8988T (cell line): ENCODE data around the gene TCF12.
"Not testable (repeated sequence)": the region's sequence is repeated elsewhere in the genome, so short reads cannot be mapped to it uniquely, and the experiment has no call there.

ENCODE experiments used
- DNase-seq: peaks from one replicate; pipeline ENCODE4 v3.0.0; 2011

TCF12 gene

GRCh38 chr15:57146506-57147201 lies 228.2 kb downstream of the TCF12 start:
- DNase-seq: no peak

- no peak for DNase-seq
These were observed 229.2 kb downstream of the TCF12 start for GRCh38 chr15:57147621-57148020.

- no peak for DNase-seq
These were observed 229.8 kb downstream of the TCF12 start for GRCh38 chr15:57148262-57148661.

- no peak for DNase-seq
These were observed 230.8 kb downstream of the TCF12 start for GRCh38 chr15:57149196-57149595.

GRCh38 chr15:57150066-57150865 lies 231.8 kb downstream of the TCF12 start:
- no peak for DNase-seq

GRCh38 chr15:57150866-57151203 lies 232.4 kb downstream of the TCF12 start:
- DNase-seq: not testable (repeated sequence)

- no peak for DNase-seq
These were observed 233.7 kb downstream of the TCF12 start for GRCh38 chr15:57152133-57152532.

GRCh38 chr15:57152666-57153539 lies 234.5 kb downstream of the TCF12 start:
- no peak for DNase-seq

GRCh38 chr15:57156210-57156884 lies 237.9 kb downstream of the TCF12 start:
- DNase-seq: no peak

GRCh38 chr15:57158589-57158988 lies 240.1 kb downstream of the TCF12 start:
- no peak for DNase-seq

- DNase-seq: no peak
These were observed 240.7 kb downstream of the TCF12 start for GRCh38 chr15:57158997-57159668.

- DNase-seq: no peak
These were observed 241.3 kb downstream of the TCF12 start for GRCh38 chr15:57159767-57160166.

- no peak for DNase-seq
These were observed 242.5 kb downstream of the TCF12 start for GRCh38 chr15:57160823-57161560.

GRCh38 chr15:57164251-57164650 lies 245.8 kb downstream of the TCF12 start:
- not testable (repeated sequence) for DNase-seq

- DNase-seq: no peak
These were observed 247.5 kb downstream of the TCF12 start for GRCh38 chr15:57165992-57166391.

- no peak for DNase-seq
These were observed 249.5 kb downstream of the TCF12 start for GRCh38 chr15:57167821-57168395.

- DNase-seq: no peak
These were observed 251.2 kb downstream of the TCF12 start for GRCh38 chr15:57169643-57170042.

- DNase-seq: no peak
These were observed 253.0 kb downstream of the TCF12 start for GRCh38 chr15:57171426-57171825.

GRCh38 chr15:57172925-57173324 lies 254.5 kb downstream of the TCF12 start:
- DNase-seq: no peak

- DNase-seq: no peak
These were observed 264.6 kb downstream of the TCF12 start for GRCh38 chr15:57183041-57183440.
